Epidermal melanocyte (primary cell): ENCODE data around the gene SRSF1.
"Not testable (repeated sequence)": the region's sequence is repeated elsewhere in the genome, so short reads cannot be mapped to it uniquely, and the experiment has no call there.

Experiments used
- DNase-seq: peaks from one replicate; pipeline ENCODE4 v3.0.0; 2011; ENCODE audit warnings: low spot score; ENCODE audit not compliant: insufficient read length

The SRSF1 gene, protein sequence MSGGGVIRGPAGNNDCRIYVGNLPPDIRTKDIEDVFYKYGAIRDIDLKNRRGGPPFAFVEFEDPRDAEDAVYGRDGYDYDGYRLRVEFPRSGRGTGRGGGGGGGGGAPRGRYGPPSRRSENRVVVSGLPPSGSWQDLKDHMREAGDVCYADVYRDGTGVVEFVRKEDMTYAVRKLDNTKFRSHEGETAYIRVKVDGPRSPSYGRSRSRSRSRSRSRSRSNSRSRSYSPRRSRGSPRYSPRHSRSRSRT

DNA sequence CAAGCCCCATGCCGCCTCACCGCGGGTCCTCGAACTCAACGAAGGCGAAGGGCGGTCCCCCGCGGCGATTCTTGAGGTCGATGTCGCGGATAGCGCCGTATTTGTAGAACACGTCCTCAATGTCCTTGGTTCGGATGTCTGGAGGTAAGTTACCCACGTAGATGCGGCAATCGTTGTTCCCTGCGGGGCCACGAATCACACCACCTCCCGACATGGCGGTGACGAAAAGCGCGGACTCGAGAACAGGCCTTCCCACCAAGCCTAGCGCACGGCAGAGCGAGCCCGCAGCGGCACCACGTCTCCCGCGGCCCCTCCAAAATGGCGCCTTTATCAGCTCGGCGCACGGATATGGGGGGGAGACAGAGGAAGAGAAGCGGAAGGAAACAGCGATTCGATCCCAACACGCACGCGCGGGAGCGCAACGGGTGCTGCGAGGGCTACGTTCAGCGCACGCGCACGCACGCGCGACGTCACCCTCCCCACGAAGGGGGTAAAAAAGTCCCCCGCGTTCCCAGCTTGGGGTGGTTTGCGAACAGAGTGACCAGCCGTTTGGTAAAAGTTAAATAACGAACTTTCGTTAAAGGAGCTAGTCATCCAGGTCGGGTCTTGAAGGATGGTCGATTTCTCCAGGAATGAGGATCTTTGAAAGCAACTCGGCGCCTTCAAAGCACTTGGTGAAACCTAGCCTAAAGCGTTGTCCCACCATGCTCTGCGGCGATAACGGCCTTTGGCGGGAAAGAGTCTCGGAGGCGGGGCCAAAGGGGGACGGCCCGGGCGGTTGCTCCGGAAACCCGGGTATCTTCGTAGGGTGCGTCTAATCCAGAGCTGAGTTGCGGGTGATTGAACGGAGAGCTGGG is at the start of gene SRSF1:
Gene SRSF1 (minus strand): TSS at position 323 of the 857 bp plus-strand sequence. CDS start 109 bp downstream, at position 214.
- peak; percentile 94 for DNase-seq

DNA sequence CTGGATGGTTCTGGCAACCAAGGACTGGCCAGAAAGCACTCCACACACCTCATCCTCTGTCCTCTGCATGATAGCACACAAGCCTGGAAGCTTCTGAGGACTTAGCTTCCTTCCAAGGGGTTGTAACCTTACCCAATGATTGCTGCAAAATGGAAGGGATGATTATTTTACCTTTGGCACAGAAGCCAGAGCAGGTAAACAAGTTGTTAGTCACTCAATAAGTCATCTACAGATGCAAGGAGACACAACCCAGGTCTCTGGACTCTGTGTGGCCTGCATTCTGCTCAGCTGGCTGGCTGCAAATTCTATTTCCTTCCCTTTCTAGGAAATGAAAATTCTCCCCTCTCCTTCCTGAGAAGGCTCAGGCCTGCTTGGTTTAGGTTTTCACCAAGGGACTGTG is 49.4 kb upstream of the SRSF1 start:
- no peak for DNase-seq

DNA sequence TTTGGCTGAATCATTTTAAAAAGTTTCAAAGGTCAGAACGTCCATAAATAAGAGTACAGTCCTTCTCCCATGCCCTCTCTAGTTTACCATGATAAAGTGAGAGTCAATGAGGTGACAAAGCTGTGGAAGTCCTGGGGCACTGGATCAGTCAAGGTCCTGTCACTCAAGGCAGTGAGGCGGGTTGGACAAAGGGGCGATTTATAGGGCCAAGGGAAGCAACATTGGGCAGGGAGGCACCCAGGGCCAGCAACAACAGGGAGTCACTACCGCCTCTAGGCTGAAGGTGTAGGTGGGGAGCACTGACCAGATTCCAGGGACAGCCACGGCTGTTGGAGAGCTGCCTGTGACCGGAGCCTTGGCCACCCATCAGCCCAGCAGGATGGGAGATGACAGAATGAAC is 47.6 kb upstream of the SRSF1 start:
- no peak for DNase-seq

DNA sequence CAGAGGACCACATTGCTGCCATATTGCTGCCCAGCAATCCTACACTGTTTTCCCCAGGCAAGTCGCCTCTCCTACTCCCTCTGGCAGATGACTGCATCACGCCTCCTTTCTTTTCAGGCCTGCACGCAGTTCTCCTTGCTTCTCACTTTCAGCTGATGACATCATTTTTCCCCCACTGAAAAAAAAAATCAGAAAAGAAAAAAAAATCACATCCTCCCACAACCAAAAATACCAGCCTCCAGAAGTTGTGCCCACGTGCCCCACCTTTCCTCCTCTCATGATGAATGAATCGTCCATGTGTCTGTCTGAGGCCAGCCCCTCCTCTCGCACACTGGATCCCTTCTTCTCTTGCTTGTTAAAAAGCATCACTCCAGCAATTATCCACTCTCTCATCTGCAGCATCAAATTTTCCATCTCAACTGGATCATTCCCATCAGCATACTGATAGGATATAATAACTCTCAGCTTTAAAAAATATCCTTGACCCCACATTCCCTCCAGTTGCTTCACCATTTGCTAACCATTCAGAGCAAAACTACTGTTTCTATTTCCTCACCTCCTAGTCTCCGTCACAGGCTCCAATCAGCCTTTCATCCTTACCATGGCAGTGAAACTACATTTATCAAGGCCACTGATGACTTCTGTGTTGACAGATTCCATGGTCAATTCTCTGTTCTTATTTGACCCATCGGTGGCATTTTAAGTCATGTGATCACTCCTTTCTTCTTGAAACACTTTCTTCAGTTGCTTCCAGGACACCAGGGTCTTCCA is 46.1 kb upstream of the SRSF1 start:
- DNase-seq = no peak

DNA sequence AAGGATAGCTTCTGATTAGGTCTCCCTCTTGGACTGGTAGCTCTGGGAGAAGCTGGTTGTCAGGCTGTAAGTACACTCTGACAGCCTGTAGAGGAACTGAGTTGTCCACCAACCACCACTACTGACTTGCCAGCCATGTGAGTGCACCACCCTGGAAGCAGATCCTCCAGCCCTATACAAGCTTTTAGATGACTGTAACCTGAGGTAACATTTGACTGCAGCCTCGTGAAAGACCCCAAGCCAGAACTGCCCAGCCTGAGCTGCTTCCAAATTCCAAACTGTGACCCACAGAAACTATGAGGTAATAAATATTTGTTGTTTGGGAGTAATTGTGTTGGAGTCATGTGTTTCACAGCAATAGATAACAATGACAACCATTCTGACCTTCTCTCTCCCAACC is 45.4 kb upstream of the SRSF1 start:
- no peak for DNase-seq

DNA sequence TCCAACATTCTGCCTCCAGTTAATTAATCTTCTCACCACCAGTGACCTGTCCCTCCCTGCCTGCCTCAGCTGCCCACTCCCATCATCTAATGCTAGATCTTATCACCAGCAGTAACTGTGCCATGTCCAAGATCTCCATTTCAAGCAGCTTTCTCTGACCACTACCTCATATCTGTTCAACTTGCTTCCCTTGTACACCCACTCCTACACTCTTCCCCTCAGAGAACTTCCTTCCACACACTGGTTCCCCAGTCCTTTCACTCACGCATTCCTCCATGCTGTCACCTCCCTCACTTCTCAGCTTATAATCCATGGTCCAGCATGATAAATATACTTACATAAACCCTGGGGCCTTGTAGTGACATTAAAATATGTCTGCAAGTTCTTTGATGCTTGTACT is 44.4 kb upstream of the SRSF1 start:
- DNase-seq = no peak

DNA sequence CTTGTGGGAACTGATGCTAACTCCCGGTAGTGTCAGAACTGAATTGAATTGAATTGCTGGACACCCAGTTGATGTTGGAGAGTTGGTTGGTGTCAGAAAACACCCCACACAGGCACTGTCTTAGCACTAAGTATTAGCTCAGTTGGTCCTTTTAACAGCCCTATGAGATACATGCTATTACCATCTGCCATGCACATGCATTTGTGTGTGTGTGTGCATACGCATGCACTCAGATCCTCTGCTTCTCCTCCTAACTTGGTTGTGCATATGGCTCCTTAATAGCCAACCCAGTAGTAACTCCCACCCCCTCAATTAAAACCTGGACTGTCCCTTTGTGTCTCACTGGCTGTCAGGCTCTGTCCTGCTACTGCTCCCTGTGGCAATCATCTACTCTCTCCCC is 43.9 kb upstream of the SRSF1 start:
- no peak for DNase-seq

DNA sequence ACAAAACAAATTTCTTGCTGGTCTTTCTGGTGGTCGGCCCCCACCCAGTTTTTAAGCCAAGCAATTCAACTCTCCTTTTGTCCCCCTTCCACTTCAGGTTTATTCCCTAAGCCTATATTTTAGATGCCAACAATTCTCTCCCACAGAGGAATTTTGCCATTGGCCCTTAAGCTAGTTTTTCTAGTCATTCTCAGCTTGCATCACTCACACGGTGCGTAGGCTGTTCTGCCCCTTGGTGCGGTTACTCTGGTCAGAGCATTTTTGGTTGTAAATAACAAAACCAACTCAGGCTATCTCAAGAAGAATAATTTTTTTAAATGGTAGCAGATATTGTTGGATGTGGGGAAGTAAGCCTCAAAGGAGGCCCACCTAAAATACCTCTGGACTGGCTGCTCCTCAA is 42.5 kb upstream of the SRSF1 start:
- no peak for DNase-seq

DNA sequence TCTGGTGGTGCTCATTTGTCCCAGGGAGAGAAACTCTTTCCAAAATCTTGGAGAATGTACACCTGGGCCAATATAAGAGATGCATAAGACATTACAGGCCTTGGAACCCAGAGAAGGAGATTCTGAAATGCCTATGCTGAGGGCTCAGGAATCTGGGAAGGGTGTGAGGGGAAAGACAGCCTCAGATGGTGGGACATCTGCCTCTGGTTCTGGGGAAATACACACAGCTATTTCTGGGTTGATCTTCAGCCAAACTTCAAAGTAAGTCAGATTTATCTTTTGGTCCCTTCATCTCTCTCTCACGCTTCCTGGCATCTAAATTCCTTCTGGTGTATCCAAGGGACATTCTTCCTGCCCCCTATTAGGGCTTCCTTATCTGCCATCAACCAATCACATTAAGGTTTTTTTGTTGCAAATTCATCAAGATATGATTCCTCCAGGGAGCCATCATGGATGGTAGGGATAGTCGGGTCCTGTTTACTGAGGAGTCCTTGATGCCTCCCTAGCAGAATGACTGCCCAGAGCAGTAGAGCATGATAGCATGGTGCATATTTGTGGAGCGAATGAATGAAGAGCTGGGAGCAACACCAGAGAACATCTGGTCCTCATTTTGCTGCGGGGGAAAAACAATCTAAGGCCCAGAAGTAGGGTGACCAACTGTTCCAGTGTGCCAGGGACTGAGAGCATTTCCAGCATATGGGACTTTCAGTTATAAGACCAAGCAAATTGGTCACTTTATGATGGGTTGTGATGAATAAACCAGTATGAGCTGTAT is 40.5 kb upstream of the SRSF1 start:
- peak; percentile 34 for DNase-seq

DNA sequence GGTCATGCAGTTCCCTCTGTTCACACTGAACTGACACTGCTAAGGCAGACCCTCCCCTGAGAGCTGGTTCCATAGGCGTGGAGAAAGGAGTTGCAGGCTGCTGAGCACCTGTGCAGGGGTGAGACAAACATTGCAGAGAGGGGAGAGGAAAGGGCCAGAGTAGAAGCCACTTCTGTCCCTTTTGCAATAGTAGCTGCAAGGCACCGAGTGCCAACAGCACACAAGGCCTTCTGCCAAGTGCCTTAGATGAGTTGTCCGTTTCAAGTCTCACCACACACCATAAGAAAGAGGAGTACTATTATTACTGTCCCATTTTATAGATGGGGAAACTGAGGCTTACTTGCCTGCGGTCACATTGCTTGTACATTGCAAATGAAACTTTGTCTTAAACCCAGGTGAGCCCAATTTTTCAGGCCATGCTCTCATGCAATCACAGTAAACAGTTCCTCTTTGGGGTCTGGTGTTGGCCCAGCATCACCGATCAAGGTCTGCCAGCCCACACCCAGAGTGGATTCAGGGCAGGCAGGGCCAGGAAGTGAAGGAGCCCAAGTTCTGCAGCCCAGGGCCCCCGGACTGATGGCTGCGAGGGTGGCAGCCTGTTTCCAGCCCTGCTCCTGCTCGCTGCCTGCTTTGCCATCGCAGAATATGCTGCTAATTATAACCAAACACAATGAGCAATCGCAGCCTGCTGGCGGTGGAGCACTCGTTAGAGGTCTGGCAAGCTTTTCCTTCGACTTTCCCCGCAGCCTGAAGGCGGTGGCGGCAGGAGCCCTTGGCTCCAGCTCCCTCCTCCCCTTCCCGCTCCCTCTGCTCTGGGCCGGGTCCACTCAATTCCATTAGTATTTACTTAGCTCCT is 39.4 kb upstream of the SRSF1 start:
- no peak for DNase-seq

DNA sequence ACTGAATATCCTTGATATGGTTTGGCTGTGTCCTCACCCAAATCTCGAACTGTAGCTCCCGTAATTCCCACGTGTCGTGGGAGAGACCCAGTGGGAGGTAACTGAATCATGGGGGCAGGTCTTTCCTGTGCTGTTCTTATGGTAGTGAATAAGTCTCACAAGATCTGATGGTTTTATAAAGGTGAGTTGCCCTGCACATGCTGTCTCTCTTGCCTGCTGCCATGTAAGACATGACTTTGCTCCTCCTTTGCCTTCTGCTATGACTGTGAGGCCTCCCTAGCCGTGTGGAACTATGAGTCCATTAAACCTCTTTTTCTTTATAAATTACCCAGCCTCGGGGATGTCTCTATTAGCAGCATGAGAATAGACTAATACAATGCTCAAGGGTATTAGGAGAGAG is 37.2 kb upstream of the SRSF1 start:
- DNase-seq = not testable (repeated sequence)

DNA sequence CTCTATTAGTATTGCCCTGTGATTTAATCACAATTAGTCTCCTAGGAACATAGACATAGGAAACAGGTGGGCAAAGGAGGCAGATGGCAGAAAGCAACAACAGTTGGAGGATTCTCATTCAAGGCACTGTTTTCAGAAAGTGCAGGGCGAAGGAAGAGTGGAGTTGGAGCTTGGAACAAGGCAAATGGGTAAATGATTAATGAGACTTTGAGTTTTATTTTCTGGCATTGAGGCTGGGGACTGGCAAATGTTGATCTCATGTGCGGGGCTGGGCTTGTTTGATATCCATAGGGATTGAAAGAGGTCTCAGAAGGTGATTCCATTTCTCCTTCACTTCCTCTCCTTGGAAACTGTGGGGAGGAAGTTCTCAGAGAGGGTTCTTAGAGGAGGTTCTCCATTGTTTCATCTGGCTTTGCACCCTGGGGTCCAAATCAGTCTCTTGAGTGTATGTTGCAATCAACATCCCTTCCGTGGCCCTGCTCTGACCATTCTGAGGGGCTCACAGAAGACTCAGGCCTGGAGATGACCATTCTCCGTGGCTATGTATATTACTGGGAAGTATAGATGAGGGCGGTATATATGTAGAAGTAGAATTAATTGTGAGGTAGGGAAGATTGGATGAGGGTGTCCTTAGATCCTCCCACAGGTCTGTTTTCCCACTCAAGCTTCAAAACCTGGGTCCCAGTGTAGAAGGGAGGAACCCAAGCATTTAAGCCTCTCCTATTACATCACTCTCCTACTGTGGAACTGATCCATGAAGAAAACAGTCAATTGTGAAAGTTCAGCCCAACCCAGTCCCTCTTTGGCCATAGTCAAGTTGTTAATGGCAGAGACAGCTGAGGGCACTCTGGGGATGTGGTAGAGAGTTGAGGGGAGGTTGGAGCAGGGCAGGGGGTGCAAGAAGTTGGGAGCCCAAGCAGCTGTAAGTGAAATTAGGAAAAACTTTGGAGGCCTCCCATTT is 36.5 kb upstream of the SRSF1 start:
- no peak for DNase-seq

DNA sequence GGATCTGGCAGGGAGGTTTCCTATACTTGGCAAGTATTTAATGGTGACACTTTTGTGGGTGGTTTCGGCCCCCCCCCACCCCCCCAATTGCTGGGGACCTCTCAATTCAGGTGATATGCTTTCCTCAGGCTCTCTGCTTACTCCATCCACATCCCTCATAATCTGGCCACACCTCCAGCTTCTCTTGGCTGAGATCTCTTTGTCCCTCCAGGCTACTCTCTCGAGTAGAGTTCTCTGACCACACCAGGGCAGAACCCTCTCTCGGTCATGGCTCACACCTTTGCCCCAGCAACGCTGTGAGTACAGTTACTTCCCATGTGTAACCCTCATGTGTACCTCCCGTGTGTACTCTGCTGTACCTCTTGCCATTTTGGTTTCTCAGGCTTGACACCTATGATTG is 34.1 kb upstream of the SRSF1 start:
- no peak for DNase-seq

DNA sequence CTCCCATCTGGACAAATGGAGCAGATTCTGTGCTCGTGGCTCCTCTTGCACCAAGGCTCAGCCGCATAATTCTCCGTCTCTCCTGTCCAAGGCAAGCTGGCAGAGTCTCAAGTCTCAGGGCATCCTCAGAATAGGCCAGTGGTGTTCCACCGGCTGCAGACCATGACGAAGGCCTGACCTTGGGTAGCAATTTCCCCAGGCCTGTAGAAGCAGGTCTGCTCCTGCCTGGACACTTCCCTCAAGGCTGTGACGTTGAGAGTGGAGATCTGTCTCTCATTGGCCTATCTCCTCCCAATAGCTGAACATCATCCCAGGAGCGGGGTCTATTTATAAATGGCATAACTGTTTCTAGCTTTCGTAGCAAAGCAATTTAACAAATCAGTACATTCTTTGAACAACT is 33.3 kb upstream of the SRSF1 start:
- no peak for DNase-seq

DNA sequence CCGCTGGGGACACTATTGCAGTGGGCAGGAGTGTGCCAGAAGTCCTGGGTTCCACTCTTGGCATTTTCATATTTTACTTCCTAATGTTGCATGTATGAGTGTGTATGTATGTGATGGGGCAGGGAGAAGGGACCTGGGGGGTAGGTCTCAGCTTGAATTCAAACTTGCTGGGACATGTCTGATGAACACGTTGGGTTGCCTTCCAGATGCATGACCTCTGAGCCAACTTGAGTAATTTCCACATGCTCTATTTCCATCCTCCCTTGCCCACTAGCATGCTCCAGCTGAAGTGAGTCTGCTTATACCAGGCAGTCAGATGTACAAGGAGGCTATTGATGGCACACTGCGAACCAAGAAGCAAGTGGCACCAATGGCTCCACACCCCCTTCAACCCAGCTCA is 32.9 kb upstream of the SRSF1 start:
- no peak for DNase-seq

DNA sequence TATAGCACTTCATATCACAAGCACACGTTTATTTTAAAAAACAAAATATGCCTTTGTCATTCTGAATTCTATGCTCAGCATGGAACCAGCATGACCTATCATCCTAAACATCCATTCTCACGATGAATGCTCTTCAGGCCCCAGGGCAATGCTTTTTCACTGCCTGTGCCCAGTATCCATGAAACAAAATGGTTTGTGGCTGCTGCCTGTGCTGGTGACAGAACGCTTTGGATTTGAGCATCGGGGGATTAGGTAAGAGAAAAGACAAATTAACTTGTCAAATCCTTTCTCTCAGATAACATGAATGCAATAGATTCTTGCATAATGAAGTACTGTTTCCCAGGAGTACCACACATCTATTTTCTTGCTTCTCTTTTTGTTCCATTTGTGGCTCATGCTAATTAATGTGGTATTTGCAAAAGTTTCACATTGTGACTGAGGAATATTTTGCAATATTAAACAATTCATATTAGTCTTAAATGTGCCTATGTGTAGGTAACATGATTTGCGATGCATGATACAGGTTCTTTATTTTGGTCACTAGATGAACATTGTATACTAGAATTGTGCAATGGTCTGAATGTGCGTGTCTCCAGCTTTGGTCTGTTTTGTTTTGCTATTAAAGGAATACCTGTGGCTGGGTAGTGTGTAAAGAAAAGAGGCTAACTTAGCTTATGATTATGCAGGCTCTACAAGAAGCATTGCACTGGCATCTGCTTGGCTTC is 25.8 kb upstream of the SRSF1 start:
- no peak for DNase-seq

DNA sequence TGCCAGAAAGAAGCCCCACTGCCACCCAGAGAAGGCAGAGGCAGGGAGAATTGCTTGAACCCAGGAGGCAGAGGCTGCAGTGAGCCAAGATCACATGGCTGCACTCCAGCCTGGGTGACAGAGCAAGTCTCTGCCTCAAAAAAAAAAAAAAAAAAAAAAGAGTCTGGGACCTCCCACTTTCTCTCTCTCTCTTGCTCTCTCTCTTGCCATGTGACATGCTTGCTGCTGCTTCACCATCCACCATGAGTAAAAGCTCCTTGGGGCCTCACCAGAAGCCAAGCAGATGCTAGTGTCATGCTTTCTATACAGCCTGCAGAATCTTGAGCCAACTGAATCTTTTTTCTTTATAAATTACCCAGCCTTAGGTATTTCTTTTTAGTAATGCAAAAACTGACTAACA is 21.5 kb upstream of the SRSF1 start:
- DNase-seq = no peak

DNA sequence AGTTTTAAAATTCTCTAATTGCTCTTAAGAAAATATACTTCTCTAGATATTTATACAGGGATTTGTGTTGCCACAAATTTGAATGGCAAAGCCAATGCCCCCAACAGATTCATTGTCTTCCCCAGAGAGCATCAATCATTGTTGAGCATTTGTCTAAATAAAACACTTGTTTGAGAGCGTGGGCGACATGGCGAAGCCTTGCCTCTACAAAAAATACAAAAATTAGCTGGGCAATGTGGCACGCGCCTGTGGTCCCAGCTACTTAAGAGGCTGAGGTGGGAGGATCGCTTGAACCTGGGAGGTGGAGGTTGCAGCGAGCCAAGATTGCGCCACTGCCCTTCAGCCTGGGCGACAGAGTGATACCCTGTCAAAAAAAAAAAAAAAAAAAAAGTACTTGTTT is 13.4 kb upstream of the SRSF1 start:
- no peak for DNase-seq

DNA sequence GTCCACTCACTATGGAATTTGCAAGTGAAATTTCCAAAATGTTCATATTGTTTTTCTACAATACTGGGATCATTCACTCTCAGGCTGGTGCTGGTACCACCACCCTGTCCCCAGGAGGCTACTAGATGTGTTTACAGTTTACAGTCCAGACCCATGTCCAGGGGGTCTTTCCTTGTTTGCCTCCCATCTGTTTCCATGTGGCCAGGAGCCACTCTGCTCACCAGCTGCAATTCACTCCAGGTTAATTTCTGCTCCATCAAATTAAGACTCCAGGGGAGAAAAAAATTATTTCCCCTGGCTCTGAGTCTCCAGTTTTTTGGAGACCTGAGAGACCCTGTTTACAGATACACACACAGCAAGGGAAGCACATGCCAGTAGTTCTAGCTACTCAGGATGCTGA is 12.5 kb upstream of the SRSF1 start:
- no peak for DNase-seq
